Right lung (tissue), 5 donors: ENCODE results near the gene PRR33. TPM values are rescaled to one million over a fixed set of nuclear protein-coding genes. Genes with fewer than 3 reads are reported as not detected.

ENCODE experiments used
- DNase-seq, 2 donors: peaks; one replicate each; pipeline ENCODE4 v3.0.0-alpha.2; 2013
- polyA plus RNA-seq, 5 donors: library from polyadenylated mRNA; unstranded; fragments of 120-200 nt; gene quantifications; one replicate each; pipeline versions ENCODE4 v1.2.1 to v1.2.3, GENCODE V29; 2013; ENCODE audit warnings: inconsistent platforms in 1 of 5, low replicate concordance in 1 of 5; ENCODE audit not compliant: insufficient read length in 5 of 5, insufficient read depth in 1 of 5

Gene PRR33
- polyA plus RNA-seq, 5 donors, result 0.05 to 0.47 (median 0.16) TPM

GRCh38 chr11:1852271-1852876 lies 39.3 kb downstream of the PRR33 start:
- DNase-seq, result no peak

GRCh38 chr11:1851468-1852180 lies 40.1 kb downstream of the PRR33 start:
- no peak for DNase-seq

GRCh38 chr11:1848640-1849430 lies 42.9 kb downstream of the PRR33 start:
- DNase-seq, result no peak

- no peak for DNase-seq
Measured at GRCh38 chr11:1847926-1848639, 43.6 kb downstream of the PRR33 start.

GRCh38 chr11:1847006-1847735 lies 44.5 kb downstream of the PRR33 start:
- no peak for DNase-seq

- no peak for DNase-seq
Measured at GRCh38 chr11:1846453-1846932, 45.2 kb downstream of the PRR33 start.

- DNase-seq, result no peak
Measured at GRCh38 chr11:1845561-1846452, 45.9 kb downstream of the PRR33 start.

GRCh38 chr11:1845095-1845429 lies 46.6 kb downstream of the PRR33 start:
- no peak for DNase-seq

GRCh38 chr11:1844221-1845094 lies 47.2 kb downstream of the PRR33 start:
- no peak for DNase-seq

GRCh38 chr11:1843796-1844195 lies 47.9 kb downstream of the PRR33 start:
- DNase-seq, result no peak

GRCh38 chr11:1843098-1843473 lies 48.6 kb downstream of the PRR33 start:
- DNase-seq, result no peak

GRCh38 chr11:1842149-1843097 lies 49.3 kb downstream of the PRR33 start:
- DNase-seq, result no peak

- DNase-seq, result no peak
Measured at GRCh38 chr11:1841511-1842148, 50.1 kb downstream of the PRR33 start.

GRCh38 chr11:1840780-1841480 lies 50.8 kb downstream of the PRR33 start:
- no peak for DNase-seq

- DNase-seq, result no peak
Measured at GRCh38 chr11:1839924-1840779, 51.5 kb downstream of the PRR33 start.
